HEK293 (cell line): ENCODE measurements around the gene FDX2.

ENCODE experiments used
- CTCF ChIA-PET: fragments of 350-600 bp; formaldehyde crosslinking; extraction: SDS; loops from one replicate; lab custom pipeline; 2021; ENCODE audit warnings: antibody characterized with exemption; lab: Yijun Ruan, JAX
- POLR2A ChIA-PET: fragments of 300-600 bp; formaldehyde crosslinking; extraction: SDS; loops from one replicate; lab custom pipeline; 2020; ENCODE audit warnings: antibody characterized with exemption, inconsistent platforms; lab: Yijun Ruan, JAX
- H3K27ac ChIP-seq: fragments of 200-500 bp; sonication (Bioruptor generic); 2 replicates; pipeline ENCODE4 v1.5.1; 2014; ENCODE audit warnings: low read depth, low read length, control low read depth, inconsistent platforms; ENCODE audit errors: extremely low read depth
- H3K36me3 ChIP-seq, 2 experiments: fragments of 200-500 bp in 1 of 2; sonication (Bioruptor generic) in 1 of 2; 1 replicate in 1 of 2; 2 replicates in 1 of 2; pipeline ENCODE4 v1.5.1; 2014 to 2017; ENCODE audit warnings: inconsistent platforms in 2 of 2, low read length in 2 of 2; ENCODE audit not compliant: control insufficient read depth in 2 of 2, insufficient read depth in 1 of 2
- H3K4me1 ChIP-seq: fragments of 200-500 bp; sonication (Bioruptor generic); 2 replicates; pipeline ENCODE4 v1.5.1; 2014; ENCODE audit warnings: mild to moderate bottlenecking, low read length, inconsistent platforms; ENCODE audit not compliant: control insufficient read depth, insufficient read depth
- H3K4me3 ChIP-seq: 2 replicates; pipeline ENCODE4 v1.5.1; 2011; ENCODE audit warnings: low read depth, mild to moderate bottlenecking, control low read depth, low read length, moderate library complexity
- H3K9me3 ChIP-seq: fragments of 200-500 bp; sonication (Bioruptor generic); 2 replicates; pipeline ENCODE4 v1.5.1; 2014; ENCODE audit warnings: low read depth, low read length, inconsistent platforms; ENCODE audit not compliant: control insufficient read depth, insufficient read depth
- BCL11A ChIP-seq: fragments of 450-650 bp; formaldehyde crosslinking; IDR thresholded peaks from 2 replicates; pipeline ENCODE4 v1.5.1; 2016; ENCODE audit warnings: low read depth, missing biosample characterization, missing genetic modification characterization
- CTCF ChIP-seq: fragments of 450-650 bp; formaldehyde crosslinking; IDR thresholded peaks from 2 replicates; pipeline ENCODE4 v1.5.1; 2016; ENCODE audit warnings: missing biosample characterization, missing genetic modification characterization
- FEZF1 ChIP-seq: fragments of 450-650 bp; formaldehyde crosslinking; IDR thresholded peaks from 2 replicates; pipeline ENCODE4 v1.5.1; 2016; ENCODE audit warnings: missing biosample characterization, missing genetic modification characterization
- GFI1B ChIP-seq: fragments of 450-650 bp; formaldehyde crosslinking; IDR thresholded peaks from 2 replicates; pipeline ENCODE4 v1.5.1; 2016; ENCODE audit warnings: missing biosample characterization, missing genetic modification characterization
- GLIS1 ChIP-seq: fragments of 450-650 bp; formaldehyde crosslinking; IDR thresholded peaks from 2 replicates; pipeline ENCODE4 v1.5.1; 2016; ENCODE audit warnings: missing biosample characterization, missing genetic modification characterization
- HOXA7 ChIP-seq: sonication (generic); formaldehyde crosslinking; IDR thresholded peaks from 2 replicates; pipeline ENCODE4 v1.8.1; 2022; ENCODE audit warnings: missing genetic modification reagents, borderline replicate concordance
- KLF10 ChIP-seq: fragments of 450-650 bp; IDR thresholded peaks from 2 replicates; pipeline ENCODE4 v1.5.1; 2018; ENCODE audit warnings: missing biosample characterization, mild to moderate bottlenecking, missing genetic modification characterization
- KLF8 ChIP-seq: fragments of 450-650 bp; formaldehyde crosslinking; IDR thresholded peaks from 2 replicates; pipeline ENCODE4 v1.5.1; 2016; ENCODE audit warnings: missing biosample characterization, missing genetic modification characterization
- KLF9 ChIP-seq: fragments of 450-650 bp; formaldehyde crosslinking; IDR thresholded peaks from 2 replicates; pipeline ENCODE4 v1.5.1; 2016; ENCODE audit warnings: missing biosample characterization, missing genetic modification characterization, low read depth
- MEIS1 ChIP-seq: sonication (generic); formaldehyde crosslinking; IDR thresholded peaks from 2 replicates; pipeline ENCODE4 v1.8.1; 2022; ENCODE audit warnings: missing genetic modification reagents, mild to moderate bottlenecking, borderline replicate concordance
- PBX3 ChIP-seq: sonication (generic); formaldehyde crosslinking; IDR thresholded peaks from 2 replicates; pipeline ENCODE4 v1.8.1; 2022; ENCODE audit warnings: mild to moderate bottlenecking, moderate library complexity, missing genetic modification reagents
- REST ChIP-seq: fragments of 450-650 bp; formaldehyde crosslinking; IDR thresholded peaks from 2 replicates; pipeline ENCODE4 v1.5.1; 2016; ENCODE audit warnings: missing biosample characterization, missing genetic modification characterization
- SP2 ChIP-seq: fragments of 450-650 bp; formaldehyde crosslinking; IDR thresholded peaks from 2 replicates; pipeline ENCODE4 v1.5.1; 2016; ENCODE audit warnings: missing biosample characterization, missing genetic modification characterization
- SP3 ChIP-seq: fragments of 450-650 bp; formaldehyde crosslinking; IDR thresholded peaks from 2 replicates; pipeline ENCODE4 v1.5.1; 2016; ENCODE audit warnings: missing biosample characterization, missing genetic modification characterization
- ZBTB49 ChIP-seq: fragments of 450-650 bp; formaldehyde crosslinking; IDR thresholded peaks from 2 replicates; pipeline ENCODE4 v1.5.1; 2016; ENCODE audit warnings: missing biosample characterization, missing genetic modification characterization, low read depth
- ZIC2 ChIP-seq: fragments of 450-650 bp; formaldehyde crosslinking; IDR thresholded peaks from 2 replicates; pipeline ENCODE4 v1.5.1; 2016; ENCODE audit warnings: missing biosample characterization, missing genetic modification characterization
- ZNF132 ChIP-seq: fragments of 450-650 bp; formaldehyde crosslinking; IDR thresholded peaks from 2 replicates; pipeline ENCODE4 v1.5.1; 2017; ENCODE audit warnings: missing biosample characterization, missing genetic modification characterization, borderline replicate concordance
- ZNF266 ChIP-seq: fragments of 450-650 bp; formaldehyde crosslinking; IDR thresholded peaks from 2 replicates; pipeline ENCODE4 v1.5.1; 2016; ENCODE audit warnings: missing biosample characterization, missing genetic modification characterization, low read depth
- ZNF311 ChIP-seq: fragments of 450-650 bp; formaldehyde crosslinking; IDR thresholded peaks from 2 replicates; pipeline ENCODE4 v1.5.1; 2017; ENCODE audit warnings: missing biosample characterization, missing genetic modification characterization, borderline replicate concordance
- ZNF341 ChIP-seq: fragments of 450-650 bp; formaldehyde crosslinking; IDR thresholded peaks from 2 replicates; pipeline ENCODE4; 2016; ENCODE audit warnings: low read depth, missing biosample characterization, missing genetic modification characterization
- ZNF394 ChIP-seq: fragments of 450-650 bp; formaldehyde crosslinking; IDR thresholded peaks from 2 replicates; pipeline ENCODE4 v1.5.1; 2016; ENCODE audit warnings: missing biosample characterization, missing genetic modification characterization, mild to moderate bottlenecking, moderate library complexity, borderline replicate concordance
- ZNF423 ChIP-seq: fragments of 450-650 bp; formaldehyde crosslinking; IDR thresholded peaks from 2 replicates; pipeline ENCODE4 v1.5.1; 2016; ENCODE audit warnings: missing biosample characterization, missing genetic modification characterization
- ZNF747 ChIP-seq: fragments of 450-650 bp; formaldehyde crosslinking; IDR thresholded peaks from 2 replicates; pipeline ENCODE4 v1.5.1; 2016; ENCODE audit warnings: missing biosample characterization, missing genetic modification characterization
- ZNF768 ChIP-seq: fragments of 450-650 bp; formaldehyde crosslinking; IDR thresholded peaks from 2 replicates; pipeline ENCODE4 v1.5.1; 2018; ENCODE audit warnings: missing biosample characterization, mild to moderate bottlenecking, missing genetic modification characterization
- ZNF777 ChIP-seq: fragments of 450-650 bp; formaldehyde crosslinking; IDR thresholded peaks from 2 replicates; pipeline ENCODE4 v1.5.1; 2017; ENCODE audit warnings: missing biosample characterization, missing genetic modification characterization, borderline replicate concordance
- ZNF830 ChIP-seq: fragments of 450-650 bp; IDR thresholded peaks from 2 replicates; pipeline ENCODE4 v1.5.0; 2018; ENCODE audit warnings: missing biosample characterization, missing genetic modification characterization, low read depth, mild to moderate bottlenecking, moderate library complexity
- ZNF843 ChIP-seq: fragments of 450-650 bp; formaldehyde crosslinking; IDR thresholded peaks from 2 replicates; pipeline ENCODE4 v1.5.1; 2016; ENCODE audit warnings: missing biosample characterization, missing genetic modification characterization

FDX2 gene

GRCh38 chr19:10292206-10292788, 23.5 kb downstream of the FDX2 start (continued):
- TF ChIP-seq ZNF777, result no peak
- TF ChIP-seq SP3 (tag by site-specific recombination), result peak; percentile 96
- no peak for TF ChIP-seq ZNF394 (tag by site-specific recombination)
- no peak for TF ChIP-seq ZNF830
- TF ChIP-seq ZIC2 (tag by site-specific recombination), result peak; percentile 42; the same call in 1 of the 2 replicates
- TF ChIP-seq KLF9 (tag by site-specific recombination), result peak; percentile 98
- TF ChIP-seq KLF10 (tag by site-specific recombination), result peak; percentile 60; the same call in 1 of the 2 replicates
- no peak for TF ChIP-seq ZNF132 (tag by site-specific recombination)
- TF ChIP-seq CTCF (tag by site-specific recombination), result no peak
- peak; percentile 96 for TF ChIP-seq KLF8 (tag by site-specific recombination)
- peak; percentile 96 for TF ChIP-seq GLIS1 (tag by site-specific recombination)
- TF ChIP-seq ZNF423 (tag by site-specific recombination), result no peak

GRCh38 chr19:10291554-10292205, 24.1 kb downstream of the FDX2 start:
- ChIA-PET POLR2A (interaction anchor here (0.5 to 2.0 kb wide), 13 partner anchors 13 to 372 kb away, joined by 3 to 13 read pairs (median 4); partner anchors contain the start of genes ICAM1, RAVER1 and TYK2), CTCF (interaction anchor here (0.7 to 1.9 kb wide), 5 partner anchors 8 to 42 kb away, joined by 3 to 6 read pairs (median 4); no protein-coding TSS in a partner anchor)
- H3K4me1 ChIP-seq, result peaks cover 4% of the 10 kb centered on the region; the same call in 1 of the 2 replicates
- peak overlapping the region; percentile 6; the same call in 1 of the 2 replicates for H3K27ac ChIP-seq
- peaks cover 0 to 5% of the 10 kb centered on the region in 2 experiments; a peak in 1 of 3 replicates for H3K36me3 ChIP-seq
- H3K4me3 ChIP-seq, result peak overlapping the region; percentile 41
- H3K9me3 ChIP-seq, result no peaks in the 10 kb centered on the region
- TF ChIP-seq BCL11A (tag by site-specific recombination), result no peak
- TF ChIP-seq GFI1B, result no peak
- TF ChIP-seq ZBTB49, result no peak
- TF ChIP-seq ZNF843 (tag by site-specific recombination), result no peak
- TF ChIP-seq PBX3, result 0 out of 2 replicates have a peak, but pooled peaks have one; percentile 64
- TF ChIP-seq HOXA7 (CRISPR knock-in tag), result no peak
- TF ChIP-seq ZNF311 (tag by site-specific recombination), result no peak
- TF ChIP-seq ZNF266 (tag by site-specific recombination), result no peak
- TF ChIP-seq ZNF747 (tag by site-specific recombination), result no peak
- no peak for TF ChIP-seq MEIS1 (CRISPR knock-in tag)
- TF ChIP-seq REST (tag by site-specific recombination), result no peak
- TF ChIP-seq ZNF768 (tag by site-specific recombination), result no peak
- TF ChIP-seq SP2 (tag by site-specific recombination), result 0 out of 2 replicates have a peak, but pooled peaks have one; percentile 1
- peak; percentile 64; the same call in 1 of the 2 replicates for TF ChIP-seq ZNF341 (tag by site-specific recombination)
- no peak for TF ChIP-seq FEZF1 (tag by site-specific recombination)
